OCI-LY3 (cell line): Measurements from ENCODE around the gene PDCD11.
A peak's percentile ranks its signal among the peaks of the same experiment; 100 is the strongest.
"Not testable (repeated sequence)": the region's sequence is repeated elsewhere in the genome, so short reads cannot be mapped to it uniquely, and the experiment has no call there.

Experiments
- H2AFZ ChIP-seq: fragments of 200-600, 300-600 bp; shearing (Covaris generic); 2 replicates; pipeline ENCODE4 v1.6.0; 2014; ENCODE audit warnings: antibody characterized with exemption, low read depth, low read length
- H3K27ac ChIP-seq: fragments of 200-600, 300-600 bp; sonication (generic); 2 replicates; pipeline ENCODE4 v1.5.1; 2014; ENCODE audit warnings: mild to moderate bottlenecking, low read length, moderate library complexity, mixed read lengths
- H3K27me3 ChIP-seq: fragments of 200-600, 300-600 bp; sonication (generic); 2 replicates; pipeline ENCODE4 v1.6.1; 2014; ENCODE audit warnings: low read depth, low read length, mixed read lengths
- H3K36me3 ChIP-seq: fragments of 200-600, 300-600 bp; sonication (generic); replicated peaks from 2 replicates; pipeline ENCODE3; 2014; ENCODE audit warnings: low read depth, low read length, mixed read lengths
- H3K4me1 ChIP-seq: fragments of 300-600, 200-600 bp; sonication (generic); 2 replicates; pipeline ENCODE4 v1.6.1; 2014; ENCODE audit warnings: low read length, mixed read lengths
- H3K4me2 ChIP-seq: fragments of 200-600, 300-600 bp; sonication (generic); 2 replicates; pipeline ENCODE4 v1.6.1; 2014; ENCODE audit warnings: low read length, mixed read lengths
- H3K4me3 ChIP-seq: fragments of 300-600, 200-600 bp; sonication (generic); 2 replicates; pipeline ENCODE4 v1.5.1; 2014; ENCODE audit warnings: antibody characterized with exemption, mild to moderate bottlenecking, low read length, moderate library complexity
- H3K79me2 ChIP-seq: fragments of 300-600, 200-600 bp; shearing (Covaris generic); 2 replicates; pipeline ENCODE4 v1.6.1; 2014; ENCODE audit warnings: mild to moderate bottlenecking, low read length, mixed read lengths
- H3K9ac ChIP-seq: fragments of 300-600, 200-600 bp; shearing (Covaris generic); 2 replicates; pipeline ENCODE4 v1.6.0; 2014; ENCODE audit warnings: mild to moderate bottlenecking, low read length, moderate library complexity
- H3K9me3 ChIP-seq: fragments of 200-600, 300-600 bp; shearing (Covaris generic); 2 replicates; pipeline ENCODE4 v1.6.1; 2014; ENCODE audit warnings: low read length, mixed read lengths; ENCODE audit not compliant: insufficient read depth
- H4K20me1 ChIP-seq: fragments of 200-600, 300-600 bp; sonication (generic); 2 replicates; pipeline ENCODE4 v1.6.1; 2016; ENCODE audit warnings: low read length, mixed read lengths; ENCODE audit not compliant: insufficient read depth
- EZH2phosphoT487 ChIP-seq: fragments of 200-600 bp; shearing (Covaris generic); IDR thresholded peaks from 2 replicates; pipeline ENCODE4 v1.6.1; 2018; ENCODE audit warnings: antibody characterized with exemption, mixed run types, low read depth
- TF ChIP-seq, protein P1 (sequence below): fragments of 200-600, 300-600 bp; sonication (generic); IDR thresholded peaks from 2 replicates; pipeline ENCODE4 v1.5.1; 2014; ENCODE audit warnings: antibody characterized with exemption, low read length, low read depth

PDCD11 gene

GRCh38 chr10:103478671-103479070 is 82.2 kb downstream of the PDCD11 start:
- Histone ChIP-seq H3K9me3 (no peaks in the 10 kb centered on the region), H2AFZ (no peak overlapping the region), H3K9ac (no peak overlapping the region), H3K27me3 (no peaks in the 10 kb centered on the region), H3K4me1 (peaks cover 13% of the 10 kb centered on the region), H4K20me1 (no peaks in the 10 kb centered on the region), H3K4me2 (no peak overlapping the region), H3K79me2 (no peaks in the 10 kb centered on the region), H3K27ac (no peak overlapping the region), H3K36me3 (no peaks in the 10 kb centered on the region), H3K4me3 (no peak overlapping the region)
- TF ChIP-seq EZH2phosphoT487 = no peak
- TF ChIP-seq, protein P1, sequence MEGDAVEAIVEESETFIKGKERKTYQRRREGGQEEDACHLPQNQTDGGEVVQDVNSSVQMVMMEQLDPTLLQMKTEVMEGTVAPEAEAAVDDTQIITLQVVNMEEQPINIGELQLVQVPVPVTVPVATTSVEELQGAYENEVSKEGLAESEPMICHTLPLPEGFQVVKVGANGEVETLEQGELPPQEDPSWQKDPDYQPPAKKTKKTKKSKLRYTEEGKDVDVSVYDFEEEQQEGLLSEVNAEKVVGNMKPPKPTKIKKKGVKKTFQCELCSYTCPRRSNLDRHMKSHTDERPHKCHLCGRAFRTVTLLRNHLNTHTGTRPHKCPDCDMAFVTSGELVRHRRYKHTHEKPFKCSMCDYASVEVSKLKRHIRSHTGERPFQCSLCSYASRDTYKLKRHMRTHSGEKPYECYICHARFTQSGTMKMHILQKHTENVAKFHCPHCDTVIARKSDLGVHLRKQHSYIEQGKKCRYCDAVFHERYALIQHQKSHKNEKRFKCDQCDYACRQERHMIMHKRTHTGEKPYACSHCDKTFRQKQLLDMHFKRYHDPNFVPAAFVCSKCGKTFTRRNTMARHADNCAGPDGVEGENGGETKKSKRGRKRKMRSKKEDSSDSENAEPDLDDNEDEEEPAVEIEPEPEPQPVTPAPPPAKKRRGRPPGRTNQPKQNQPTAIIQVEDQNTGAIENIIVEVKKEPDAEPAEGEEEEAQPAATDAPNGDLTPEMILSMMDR = no peak

DNA sequence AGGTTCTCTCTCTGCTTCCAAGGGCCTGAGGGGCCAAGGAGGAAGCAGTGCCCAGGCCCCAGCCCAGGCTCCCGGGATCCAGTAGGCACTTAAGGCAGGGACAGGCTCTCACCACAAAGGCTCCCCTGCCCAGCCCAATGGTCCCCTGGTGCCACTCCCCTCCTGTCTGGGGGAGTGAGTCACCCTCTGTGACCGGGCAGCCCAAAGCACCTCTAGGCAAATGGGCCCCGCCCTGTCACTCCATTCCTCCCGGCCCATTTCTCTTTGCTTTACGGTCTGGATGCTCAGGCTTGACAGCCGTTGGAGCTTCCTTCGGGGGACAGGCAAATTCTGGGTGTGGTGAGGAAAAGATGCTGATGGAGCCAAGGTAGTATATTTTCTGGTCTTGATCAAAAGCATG is 82.7 kb downstream of the PDCD11 start, which contains the start of gene CALHM3:
Gene CALHM3, minus strand, starts transcription at position 106 of the 400 bp plus-strand sequence. CDS start 208 bp downstream, outside the sequence.
- no peak within 1 kb of the TSS for H3K27ac ChIP-seq
- H4K20me1 ChIP-seq = no peaks in the 10 kb centered on the region
- no peak within 1 kb of the TSS for H3K4me3 ChIP-seq
- no peaks in the 10 kb centered on the region for H3K9me3 ChIP-seq
- H2AFZ ChIP-seq = no peak within 1 kb of the TSS
- no peak within 1 kb of the TSS for H3K4me2 ChIP-seq
- H3K27me3 ChIP-seq = no peaks in the 10 kb centered on the region
- no peaks in the 10 kb centered on the region for H3K36me3 ChIP-seq
- H3K4me1 ChIP-seq = peaks cover 13% of the 10 kb centered on the region
- no peaks in the 10 kb centered on the region for H3K79me2 ChIP-seq
- no peak within 1 kb of the TSS for H3K9ac ChIP-seq
- no peak for TF ChIP-seq EZH2phosphoT487
- TF ChIP-seq, protein P1 = no peak

DNA sequence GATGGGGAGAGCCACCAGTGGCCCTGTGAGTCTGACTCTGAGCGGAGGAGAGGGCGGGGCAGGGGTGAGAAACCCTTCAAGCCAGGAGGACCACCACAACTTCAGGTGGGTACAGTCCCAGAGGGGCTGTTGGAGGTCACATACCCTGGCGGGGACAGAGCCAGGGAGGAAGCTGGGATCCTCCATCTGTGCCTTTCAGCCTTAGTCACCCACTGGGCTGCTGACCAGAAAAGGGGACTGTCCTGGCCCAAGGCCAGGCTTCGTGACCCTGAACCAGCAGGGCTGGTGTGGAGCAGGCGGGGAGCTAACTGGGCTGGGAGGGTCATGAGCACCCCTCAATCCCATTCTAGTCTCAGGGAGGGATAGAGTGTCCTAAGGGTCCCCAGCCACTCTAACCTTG is 84.1 kb downstream of the PDCD11 start:
- Histone ChIP-seq H2AFZ (no peak overlapping the region), H4K20me1 (no peaks in the 10 kb centered on the region), H3K79me2 (no peaks in the 10 kb centered on the region), H3K4me1 (peaks cover 13% of the 10 kb centered on the region), H3K9ac (no peak overlapping the region), H3K9me3 (no peaks in the 10 kb centered on the region), H3K4me2 (no peak overlapping the region), H3K36me3 (no peaks in the 10 kb centered on the region), H3K27ac (no peak overlapping the region), H3K4me3 (no peak overlapping the region), H3K27me3 (no peaks in the 10 kb centered on the region)
- TF ChIP-seq, protein P1 = no peak
- TF ChIP-seq EZH2phosphoT487 = no peak

- Histone ChIP-seq H3K9me3 (no peaks in the 10 kb centered on the region), H3K36me3 (no peaks in the 10 kb centered on the region), H3K79me2 (no peaks in the 10 kb centered on the region), H2AFZ (0 out of 2 replicates have a peak overlapping the region, but pooled peaks have one; percentile 40), H3K9ac (no peak overlapping the region), H4K20me1 (no peaks in the 10 kb centered on the region), H3K4me1 (0 out of 2 replicates have a peak, but pooled peaks cover 4% of the 10 kb centered on the region), H3K4me3 (peak overlapping the region; percentile 37; the same call in 1 of the 2 replicates), H3K27ac (no peak overlapping the region), H3K4me2 (peak overlapping the region; percentile 39), H3K27me3 (no peaks in the 10 kb centered on the region)
- no peak for TF ChIP-seq EZH2phosphoT487
- TF ChIP-seq, protein P1 = peak; percentile 65
Observed at GRCh38 chr10:103481974-103482531, 85.6 kb downstream of the PDCD11 start.

GRCh38 chr10:103486635-103487409 is 90.4 kb downstream of the PDCD11 start:
- H3K4me1 ChIP-seq, H2AFZ ChIP-seq, H3K4me2 ChIP-seq: not testable (repeated sequence)

More at GRCh38 chr10:103486635-103487409, 90.4 kb downstream of the PDCD11 start:
- not testable (repeated sequence) for H4K20me1 ChIP-seq, H3K36me3 ChIP-seq, H3K4me3 ChIP-seq, H3K27me3 ChIP-seq, H3K9me3 ChIP-seq, H3K79me2 ChIP-seq, H3K9ac ChIP-seq, H3K27ac ChIP-seq
